K562 (cell line): ENCODE data around the gene STAB2.

Source experiments
- CHD2 ChIP-seq: IDR thresholded peaks from 2 replicates; pipeline ENCODE4 v1.6.1; 2011; ENCODE audit warnings: low read depth, low read length
- JUNB ChIP-seq: fragments of 450-650 bp; formaldehyde crosslinking; conservative IDR thresholded peaks from 2 replicates; pipeline ENCODE4 v1.4.0; 2020; ENCODE audit warnings: mild to moderate bottlenecking
- POLR2A ChIP-seq: fragments of 450-650 bp; conservative IDR thresholded peaks from 2 replicates; pipeline ENCODE4 v1.6.1; 2016
- TCF7 ChIP-seq: sonication (generic); IDR thresholded peaks from 2 replicates; pipeline ENCODE4 v1.6.1; 2016; ENCODE audit warnings: antibody characterized with exemption, borderline replicate concordance
- TF ChIP-seq, protein P1 (sequence below): fragments of 250-450 bp; sonication (Bioruptor Pico); IDR thresholded peaks from 2 replicates; pipeline ENCODE4 v1.5.1; 2021; ENCODE audit warnings: mild to moderate bottlenecking
- TF ChIP-seq, protein P2 (sequence below): fragments of 450-650 bp; formaldehyde crosslinking; IDR thresholded peaks from 2 replicates; pipeline ENCODE4 v1.4.0; 2020; ENCODE audit warnings: mild to moderate bottlenecking, moderate library complexity
- TF ChIP-seq, protein P3 (sequence below): sonication (generic); formaldehyde crosslinking; IDR thresholded peaks from 2 replicates; pipeline ENCODE4 v1.8.1; 2023; ENCODE audit warnings: mild to moderate bottlenecking, missing genetic modification reagents

DNA sequence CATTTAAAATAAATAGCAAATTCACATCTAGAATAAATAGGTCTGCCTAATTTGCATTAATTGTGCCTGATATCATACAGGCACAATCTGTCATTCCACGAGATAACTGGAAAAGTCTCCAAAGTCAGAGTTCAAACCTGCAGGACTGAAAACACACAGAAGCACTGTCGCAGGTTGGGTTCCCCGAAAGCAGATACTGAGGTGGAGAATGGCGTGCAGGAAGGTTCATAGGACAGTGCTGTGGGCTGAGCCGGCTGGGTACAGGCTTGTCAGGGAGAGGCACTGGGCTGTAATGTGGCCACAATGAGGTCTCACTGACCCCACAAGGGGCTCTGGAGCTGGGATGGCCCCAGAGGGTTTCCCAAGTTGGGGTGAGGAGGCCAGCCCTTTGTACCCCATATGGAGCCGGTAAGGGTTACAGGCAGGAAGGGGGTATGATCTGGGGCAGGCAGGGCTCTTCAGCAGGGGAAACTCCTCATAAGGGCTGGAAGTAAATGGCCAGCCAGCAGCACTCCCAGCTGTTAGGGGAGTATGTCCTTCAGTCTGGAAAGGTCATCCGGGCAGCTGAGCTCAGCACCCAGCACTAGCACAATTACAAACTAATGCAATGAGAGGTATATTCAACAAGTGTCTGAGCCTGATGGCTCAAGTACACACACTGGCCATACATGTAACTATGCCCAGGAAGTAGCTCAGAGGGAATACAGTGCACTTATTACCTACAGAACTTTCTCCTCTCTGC, 185.5 kb downstream of the STAB2 start:
- TF ChIP-seq, protein P1, sequence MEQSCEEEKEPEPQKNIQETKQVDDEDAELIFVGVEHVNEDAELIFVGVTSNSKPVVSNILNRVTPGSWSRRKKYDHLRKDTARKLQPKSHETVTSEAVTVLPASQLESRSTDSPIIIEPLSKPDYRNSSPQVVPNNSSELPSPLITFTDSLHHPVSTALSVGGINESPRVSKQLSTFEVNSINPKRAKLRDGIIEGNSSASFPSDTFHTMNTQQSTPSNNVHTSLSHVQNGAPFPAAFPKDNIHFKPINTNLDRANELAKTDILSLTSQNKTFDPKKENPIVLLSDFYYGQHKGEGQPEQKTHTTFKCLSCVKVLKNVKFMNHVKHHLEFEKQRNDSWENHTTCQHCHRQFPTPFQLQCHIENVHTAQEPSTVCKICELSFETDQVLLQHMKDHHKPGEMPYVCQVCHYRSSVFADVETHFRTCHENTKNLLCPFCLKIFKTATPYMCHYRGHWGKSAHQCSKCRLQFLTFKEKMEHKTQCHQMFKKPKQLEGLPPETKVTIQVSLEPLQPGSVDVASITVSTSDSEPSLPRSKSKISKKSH (CRISPR knock-in tag): no peak
- TF ChIP-seq CHD2 (no peak), TCF7 (no peak), POLR2A (no peak), JUNB (CRISPR knock-in tag) (no peak)
- TF ChIP-seq, protein P2, sequence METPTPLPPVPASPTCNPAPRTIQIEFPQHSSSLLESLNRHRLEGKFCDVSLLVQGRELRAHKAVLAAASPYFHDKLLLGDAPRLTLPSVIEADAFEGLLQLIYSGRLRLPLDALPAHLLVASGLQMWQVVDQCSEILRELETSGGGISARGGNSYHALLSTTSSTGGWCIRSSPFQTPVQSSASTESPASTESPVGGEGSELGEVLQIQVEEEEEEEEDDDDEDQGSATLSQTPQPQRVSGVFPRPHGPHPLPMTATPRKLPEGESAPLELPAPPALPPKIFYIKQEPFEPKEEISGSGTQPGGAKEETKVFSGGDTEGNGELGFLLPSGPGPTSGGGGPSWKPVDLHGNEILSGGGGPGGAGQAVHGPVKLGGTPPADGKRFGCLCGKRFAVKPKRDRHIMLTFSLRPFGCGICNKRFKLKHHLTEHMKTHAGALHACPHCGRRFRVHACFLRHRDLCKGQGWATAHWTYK (CRISPR knock-in tag): no peak
- TF ChIP-seq, protein P3, sequence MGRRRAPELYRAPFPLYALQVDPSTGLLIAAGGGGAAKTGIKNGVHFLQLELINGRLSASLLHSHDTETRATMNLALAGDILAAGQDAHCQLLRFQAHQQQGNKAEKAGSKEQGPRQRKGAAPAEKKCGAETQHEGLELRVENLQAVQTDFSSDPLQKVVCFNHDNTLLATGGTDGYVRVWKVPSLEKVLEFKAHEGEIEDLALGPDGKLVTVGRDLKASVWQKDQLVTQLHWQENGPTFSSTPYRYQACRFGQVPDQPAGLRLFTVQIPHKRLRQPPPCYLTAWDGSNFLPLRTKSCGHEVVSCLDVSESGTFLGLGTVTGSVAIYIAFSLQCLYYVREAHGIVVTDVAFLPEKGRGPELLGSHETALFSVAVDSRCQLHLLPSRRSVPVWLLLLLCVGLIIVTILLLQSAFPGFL (CRISPR knock-in tag): no peak
